ENCODE data around the gene C10orf105.

C10orf105 gene

GRCh38 chr10:71711052-71711623 is 8.4 kb downstream of the C10orf105 start:
- H3K4me1 Mint-ChIP-seq: peaks cover 25% of the 10 kb centered on the region
- peaks cover 4% of the 10 kb centered on the region for H3K27me3 Mint-ChIP-seq (ENCODE audit: low read depth, poor library complexity)
- H3K9me3 Mint-ChIP-seq: no peaks in the 10 kb centered on the region
- TF ChIP-seq, protein P1, sequence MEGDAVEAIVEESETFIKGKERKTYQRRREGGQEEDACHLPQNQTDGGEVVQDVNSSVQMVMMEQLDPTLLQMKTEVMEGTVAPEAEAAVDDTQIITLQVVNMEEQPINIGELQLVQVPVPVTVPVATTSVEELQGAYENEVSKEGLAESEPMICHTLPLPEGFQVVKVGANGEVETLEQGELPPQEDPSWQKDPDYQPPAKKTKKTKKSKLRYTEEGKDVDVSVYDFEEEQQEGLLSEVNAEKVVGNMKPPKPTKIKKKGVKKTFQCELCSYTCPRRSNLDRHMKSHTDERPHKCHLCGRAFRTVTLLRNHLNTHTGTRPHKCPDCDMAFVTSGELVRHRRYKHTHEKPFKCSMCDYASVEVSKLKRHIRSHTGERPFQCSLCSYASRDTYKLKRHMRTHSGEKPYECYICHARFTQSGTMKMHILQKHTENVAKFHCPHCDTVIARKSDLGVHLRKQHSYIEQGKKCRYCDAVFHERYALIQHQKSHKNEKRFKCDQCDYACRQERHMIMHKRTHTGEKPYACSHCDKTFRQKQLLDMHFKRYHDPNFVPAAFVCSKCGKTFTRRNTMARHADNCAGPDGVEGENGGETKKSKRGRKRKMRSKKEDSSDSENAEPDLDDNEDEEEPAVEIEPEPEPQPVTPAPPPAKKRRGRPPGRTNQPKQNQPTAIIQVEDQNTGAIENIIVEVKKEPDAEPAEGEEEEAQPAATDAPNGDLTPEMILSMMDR (IDR thresholded peaks at IDR 0.05): no peak
- no peak overlapping the region for H3K27ac Mint-ChIP-seq
- no peak for DNase-seq
- no peaks in the 10 kb centered on the region for H3K36me3 Mint-ChIP-seq (ENCODE audit: low read depth)
- H3K4me3 Mint-ChIP-seq: no peak overlapping the region

DNA sequence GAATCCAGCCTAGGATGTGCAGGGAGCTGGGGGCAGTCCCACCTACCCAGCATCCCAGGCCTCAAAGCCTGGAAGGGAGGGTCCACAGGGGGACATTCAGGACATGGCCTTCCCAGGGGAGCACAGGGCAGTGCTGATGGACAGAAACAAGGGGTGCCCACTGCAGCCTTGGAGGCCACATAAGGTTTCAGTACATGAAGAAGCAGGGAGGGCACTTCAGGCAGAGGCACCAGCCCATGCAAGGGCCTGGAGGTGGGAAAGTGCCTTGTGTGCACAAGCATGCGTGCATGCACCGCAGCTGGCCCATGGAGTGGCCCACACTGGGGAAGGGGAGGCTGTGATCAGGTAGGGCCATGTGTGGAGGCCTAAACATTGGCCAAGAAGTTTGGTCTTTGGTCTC is 9.1 kb downstream of the C10orf105 start:
- Mint-ChIP-seq H3K27me3 (ENCODE audit: low read depth, poor library complexity) (no peaks in the 10 kb centered on the region), H3K9me3 (no peaks in the 10 kb centered on the region), H3K4me3 (no peak overlapping the region), H3K27ac (peak overlapping the region; percentile 42), H3K36me3 (ENCODE audit: low read depth) (no peaks in the 10 kb centered on the region), H3K4me1 (peaks cover 25% of the 10 kb centered on the region)
- DNase-seq: no peak
- TF ChIP-seq, protein P1 (IDR thresholded peaks at IDR 0.05): no peak

- TF ChIP-seq, protein P1 (IDR thresholded peaks at IDR 0.05): no peak
- peaks cover 21% of the 10 kb centered on the region for H3K4me1 Mint-ChIP-seq
- no peaks in the 10 kb centered on the region for H3K36me3 Mint-ChIP-seq (ENCODE audit: low read depth)
- no peak overlapping the region for H3K27ac Mint-ChIP-seq
- DNase-seq: no peak
- no peaks in the 10 kb centered on the region for H3K9me3 Mint-ChIP-seq
- no peaks in the 10 kb centered on the region for H3K27me3 Mint-ChIP-seq (ENCODE audit: low read depth, poor library complexity)
- no peak overlapping the region for H3K4me3 Mint-ChIP-seq
These were observed 10.4 kb downstream of the C10orf105 start for GRCh38 chr10:71708897-71709882.

DNA sequence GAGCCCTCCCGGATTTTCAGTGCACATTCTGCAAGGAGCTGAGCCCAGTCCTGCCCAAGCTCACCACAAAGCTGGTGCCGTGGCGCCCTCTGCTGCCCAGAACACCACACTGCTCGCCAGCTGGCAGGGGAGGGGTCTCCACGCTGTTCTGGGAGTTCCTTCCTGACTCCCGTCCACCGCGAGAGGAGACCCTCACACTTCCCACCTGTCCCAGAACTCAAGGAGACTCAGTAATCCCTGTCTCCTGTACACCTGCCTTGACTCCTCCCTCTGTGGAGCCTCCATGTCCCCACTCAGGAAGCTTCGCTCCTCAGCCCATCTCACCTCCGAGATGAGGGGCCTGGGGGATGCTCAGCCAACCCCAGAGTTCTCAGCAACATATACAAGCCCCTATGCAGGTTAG is 11.3 kb downstream of the C10orf105 start:
- DNase-seq: peak; percentile 92

DNA sequence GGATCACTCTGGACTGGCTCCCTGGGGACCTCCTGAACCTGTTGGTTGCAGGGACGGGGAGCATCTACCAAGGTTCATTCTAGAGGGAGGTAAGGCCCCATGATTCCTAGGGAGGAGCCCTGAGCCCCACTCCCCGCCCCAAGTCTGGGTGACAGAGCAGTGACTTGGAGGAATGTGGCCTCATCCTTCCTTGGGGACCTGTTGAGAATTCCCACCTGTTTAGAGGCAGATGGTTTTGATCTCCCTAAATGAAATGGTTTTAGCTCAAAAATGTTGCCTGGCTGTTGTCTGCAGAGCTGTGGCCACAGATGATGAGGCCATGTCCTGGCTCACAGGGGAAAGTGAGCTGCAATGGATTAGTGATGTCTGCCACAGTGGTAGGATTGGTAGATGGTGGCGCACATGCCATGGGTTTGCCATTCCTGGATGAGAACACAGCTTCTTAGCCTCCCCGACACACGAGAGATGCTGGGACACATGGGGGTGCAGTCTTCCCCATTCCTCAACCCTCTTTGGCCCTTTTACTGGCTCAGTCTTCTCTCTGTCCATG is 12.3 kb downstream of the C10orf105 start:
- Mint-ChIP-seq H3K4me3 (no peak overlapping the region), H3K4me1 (peaks cover 6% of the 10 kb centered on the region), H3K27ac (peak overlapping the region; percentile 74), H3K27me3 (ENCODE audit: low read depth, poor library complexity) (peaks cover 2% of the 10 kb centered on the region), H3K36me3 (ENCODE audit: low read depth) (no peaks in the 10 kb centered on the region), H3K9me3 (no peaks in the 10 kb centered on the region)
- no peak for DNase-seq
- TF ChIP-seq, protein P1 (IDR thresholded peaks at IDR 0.05): no peak

More for the DNA sequence above, 11.3 kb downstream of the C10orf105 start:
- H3K4me3 Mint-ChIP-seq: no peak overlapping the region
- H3K36me3 Mint-ChIP-seq (ENCODE audit: low read depth): no peaks in the 10 kb centered on the region
- H3K4me1 Mint-ChIP-seq: peaks cover 12% of the 10 kb centered on the region
- no peak overlapping the region for H3K27ac Mint-ChIP-seq
- H3K27me3 Mint-ChIP-seq (ENCODE audit: low read depth, poor library complexity): no peaks in the 10 kb centered on the region
- TF ChIP-seq, protein P1 (IDR thresholded peaks at IDR 0.05): peak; percentile 89
- no peaks in the 10 kb centered on the region for H3K9me3 Mint-ChIP-seq
